ENCODE measurements around the gene MYL11.

- TF ChIP-seq CTCF (IDR thresholded peaks at IDR 0.05): no peak
- no peak for TF ChIP-seq POLR2A (IDR thresholded peaks at IDR 0.05)
Observed at GRCh38 chr16:30355954-30356308, 18.7 kb upstream of the MYL11 start.

All from lower leg skin (tissue), 3 donors.